HEK293T (cell line): ENCODE measurements around the gene AXIN2.

Source experiments
- BHLHE40 ChIP-seq: fragments of 450-650 bp; IDR thresholded peaks from 2 replicates; pipeline ENCODE4 v1.6.1; 2016; ENCODE audit warnings: mild to moderate bottlenecking, moderate library complexity, borderline replicate concordance
- CTBP1 ChIP-seq: fragments of 450-650 bp; IDR thresholded peaks from 2 replicates; pipeline ENCODE4 v1.6.1; 2016; ENCODE audit warnings: borderline replicate concordance
- FOXK2 ChIP-seq: fragments of 450-650 bp; IDR thresholded peaks from 2 replicates; pipeline ENCODE4 v1.6.1; 2016; ENCODE audit warnings: mild to moderate bottlenecking
- SP1 ChIP-seq: fragments of 450-650 bp; IDR thresholded peaks from 2 replicates; pipeline ENCODE4 v1.6.1; 2017
- SUZ12 ChIP-seq: fragments of 450-650 bp; IDR thresholded peaks from 2 replicates; pipeline ENCODE4 v1.6.1; 2016; ENCODE audit warnings: mild to moderate bottlenecking

GRCh38 chr17:65548269-65548969, 13.0 kb downstream of the AXIN2 start:
- TF ChIP-seq CTBP1 (no peak), SUZ12 (no peak), FOXK2 (no peak), SP1 (no peak), BHLHE40 (no peak)
